ENCODE results near the gene ENPP3.
"Not testable (repeated sequence)": the region's sequence is repeated elsewhere in the genome, so short reads cannot be mapped to it uniquely, and the experiment has no call there.

The ENPP3 gene

GRCh38 chr6:131687022-131687421, 49.9 kb downstream of the ENPP3 start:
- DNase-seq, result no peak

GRCh38 chr6:131688286-131688685, 51.2 kb downstream of the ENPP3 start:
- DNase-seq, result no peak

- no peak for DNase-seq
Measured at GRCh38 chr6:131692031-131692430, 54.9 kb downstream of the ENPP3 start.

- no peak for DNase-seq
Measured at GRCh38 chr6:131692589-131692988, 55.5 kb downstream of the ENPP3 start.

GRCh38 chr6:131693384-131693783, 56.3 kb downstream of the ENPP3 start:
- DNase-seq, result no peak

GRCh38 chr6:131694832-131695426, 57.8 kb downstream of the ENPP3 start:
- no peak for DNase-seq

GRCh38 chr6:131696956-131697355, 59.9 kb downstream of the ENPP3 start:
- no peak for DNase-seq

- DNase-seq, result not testable (repeated sequence)
Measured at GRCh38 chr6:131700851-131701250, 63.7 kb downstream of the ENPP3 start.

GRCh38 chr6:131703905-131704304, 66.8 kb downstream of the ENPP3 start:
- DNase-seq, result not testable (repeated sequence)

GRCh38 chr6:131710917-131711316, 73.8 kb downstream of the ENPP3 start, which contains the start of gene CTAGE9:
Gene CTAGE9 (minus strand): TSS chr6:131711017. CDS start chr6:131711017, 0 bp downstream.
- not testable (repeated sequence) for DNase-seq

- not testable (repeated sequence) for DNase-seq
Measured at GRCh38 chr6:131715567-131715966, 78.5 kb downstream of the ENPP3 start.

GRCh38 chr6:131717836-131718542, 80.9 kb downstream of the ENPP3 start:
- DNase-seq, result no peak

GRCh38 chr6:131721161-131721560, 84.1 kb downstream of the ENPP3 start:
- DNase-seq, result no peak

- DNase-seq, result no peak
Measured at GRCh38 chr6:131724114-131724513, 87.0 kb downstream of the ENPP3 start.

- no peak for DNase-seq
Measured at GRCh38 chr6:131727467-131727866, 90.4 kb downstream of the ENPP3 start.

GRCh38 chr6:131727868-131728267, 90.8 kb downstream of the ENPP3 start:
- no peak for DNase-seq

GRCh38 chr6:131728296-131728939, 91.3 kb downstream of the ENPP3 start:
- no peak for DNase-seq

- no peak for DNase-seq
Measured at GRCh38 chr6:131729550-131729949, 92.4 kb downstream of the ENPP3 start.

- no peak for DNase-seq
Measured at GRCh38 chr6:131730264-131730663, 93.2 kb downstream of the ENPP3 start.

- no peak for DNase-seq
Measured at GRCh38 chr6:131731224-131731623, 94.1 kb downstream of the ENPP3 start.

GRCh38 chr6:131733376-131734016, 96.4 kb downstream of the ENPP3 start:
- no peak for DNase-seq

- no peak for DNase-seq
Measured at GRCh38 chr6:131736003-131736596, 99.0 kb downstream of the ENPP3 start.

- DNase-seq, result no peak
Measured at GRCh38 chr6:131736811-131737210, 99.7 kb downstream of the ENPP3 start.
